Nephron progenitor cell (in vitro differentiated cells): ENCODE data around the gene ERICH6.

Experiments used
- DNase-seq: peaks from one replicate; pipeline ENCODE4 v3.0.0; 2021
- H3K27ac Mint-ChIP-seq: 2 replicates; pipeline ENCODE4 v1.8.0; 2021; ENCODE audit warnings: mild to moderate bottlenecking, moderate library complexity, mixed read lengths
- H3K27me3 Mint-ChIP-seq: 2 replicates; pipeline ENCODE4 v1.8.0; 2021; ENCODE audit warnings: mild to moderate bottlenecking, low read depth, mixed read lengths; ENCODE audit not compliant: poor library complexity
- H3K36me3 Mint-ChIP-seq: 2 replicates; pipeline ENCODE4 v1.8.0; 2021; ENCODE audit warnings: low read depth, mixed read lengths
- H3K4me1 Mint-ChIP-seq: 2 replicates; pipeline ENCODE4 v1.8.0; 2021; ENCODE audit warnings: mixed read lengths
- H3K4me3 Mint-ChIP-seq: 2 replicates; pipeline ENCODE4 v1.8.0; 2021; ENCODE audit warnings: mild to moderate bottlenecking, moderate library complexity, mixed read lengths
- H3K9me3 Mint-ChIP-seq: 2 replicates; pipeline ENCODE4 v1.8.0; 2021; ENCODE audit warnings: mild to moderate bottlenecking, moderate library complexity, mixed read lengths
- TF ChIP-seq, protein P1 (sequence below): fragments of 200-600 bp; sonication (generic); IDR thresholded peaks from 2 replicates; pipeline ENCODE4 v1.5.0; 2021; ENCODE audit warnings: antibody characterized with exemption

Gene ERICH6

DNA sequence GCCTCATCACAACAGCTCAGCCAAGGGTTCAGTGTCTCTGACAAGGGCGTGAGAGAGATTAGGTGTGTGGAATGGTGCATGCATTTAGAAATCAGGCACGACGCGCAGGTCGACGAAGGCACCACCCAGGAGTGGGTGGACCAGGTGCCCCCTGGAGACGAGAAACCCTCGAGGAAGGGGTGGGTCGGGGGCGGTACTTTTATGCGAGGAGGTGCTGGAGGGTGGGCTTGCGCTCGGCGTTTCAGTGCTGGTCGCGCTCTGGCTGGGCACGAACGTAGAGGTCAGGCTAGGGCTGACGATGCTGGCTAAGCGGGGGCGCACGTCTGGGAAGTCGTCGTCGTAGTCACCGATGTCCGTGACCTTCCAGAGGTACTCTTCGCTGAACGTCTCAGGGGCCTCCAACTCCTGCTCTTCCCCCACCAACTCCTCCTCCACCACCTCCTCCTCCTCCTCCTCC lies 393 bp downstream of the ERICH6 start:
- DNase-seq: peak; percentile 49
- Mint-ChIP-seq H3K36me3 (peaks cover 20% of the 10 kb centered on the region), H3K27ac (peak overlapping the region; percentile 99), H3K27me3 (peaks cover 3% of the 10 kb centered on the region), H3K9me3 (peaks cover 13% of the 10 kb centered on the region), H3K4me3 (peak overlapping the region; percentile 94), H3K4me1 (no peaks in the 10 kb centered on the region)
- TF ChIP-seq, protein P1, sequence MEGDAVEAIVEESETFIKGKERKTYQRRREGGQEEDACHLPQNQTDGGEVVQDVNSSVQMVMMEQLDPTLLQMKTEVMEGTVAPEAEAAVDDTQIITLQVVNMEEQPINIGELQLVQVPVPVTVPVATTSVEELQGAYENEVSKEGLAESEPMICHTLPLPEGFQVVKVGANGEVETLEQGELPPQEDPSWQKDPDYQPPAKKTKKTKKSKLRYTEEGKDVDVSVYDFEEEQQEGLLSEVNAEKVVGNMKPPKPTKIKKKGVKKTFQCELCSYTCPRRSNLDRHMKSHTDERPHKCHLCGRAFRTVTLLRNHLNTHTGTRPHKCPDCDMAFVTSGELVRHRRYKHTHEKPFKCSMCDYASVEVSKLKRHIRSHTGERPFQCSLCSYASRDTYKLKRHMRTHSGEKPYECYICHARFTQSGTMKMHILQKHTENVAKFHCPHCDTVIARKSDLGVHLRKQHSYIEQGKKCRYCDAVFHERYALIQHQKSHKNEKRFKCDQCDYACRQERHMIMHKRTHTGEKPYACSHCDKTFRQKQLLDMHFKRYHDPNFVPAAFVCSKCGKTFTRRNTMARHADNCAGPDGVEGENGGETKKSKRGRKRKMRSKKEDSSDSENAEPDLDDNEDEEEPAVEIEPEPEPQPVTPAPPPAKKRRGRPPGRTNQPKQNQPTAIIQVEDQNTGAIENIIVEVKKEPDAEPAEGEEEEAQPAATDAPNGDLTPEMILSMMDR: no peak

DNA sequence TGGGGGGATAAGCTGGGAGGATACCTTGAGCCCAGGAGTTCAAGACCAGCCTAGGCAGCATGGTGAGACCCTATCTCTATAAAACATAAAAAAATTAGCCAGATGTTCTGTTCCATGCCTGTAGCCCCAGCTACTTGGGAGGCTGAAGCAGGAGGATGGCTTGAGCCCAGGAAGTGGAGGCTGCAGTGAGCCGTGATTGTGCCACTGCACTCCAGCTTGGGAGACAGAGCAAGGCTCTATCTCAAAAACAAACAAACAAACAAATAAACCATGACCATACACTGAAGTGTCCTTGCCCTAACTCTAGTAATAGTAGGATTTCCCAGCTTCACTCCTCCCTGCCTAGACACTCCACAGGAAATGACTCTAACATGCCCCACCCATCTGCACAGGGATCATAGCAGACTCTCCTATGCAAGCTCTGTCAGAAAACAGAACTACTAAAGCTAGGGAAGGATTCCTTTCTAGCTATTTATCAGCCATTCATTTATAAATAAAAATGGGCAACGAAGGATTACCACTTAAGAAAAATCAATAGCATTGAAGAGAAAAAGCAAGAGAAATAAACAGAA lies 4.6 kb downstream of the ERICH6 start:
- TF ChIP-seq, protein P1: no peak
- Mint-ChIP-seq H3K4me3 (no peak overlapping the region), H3K36me3 (peaks cover 5% of the 10 kb centered on the region), H3K4me1 (no peaks in the 10 kb centered on the region), H3K9me3 (peaks cover 15% of the 10 kb centered on the region), H3K27me3 (peaks cover 7% of the 10 kb centered on the region), H3K27ac (no peak overlapping the region)
- no peak for DNase-seq

DNA sequence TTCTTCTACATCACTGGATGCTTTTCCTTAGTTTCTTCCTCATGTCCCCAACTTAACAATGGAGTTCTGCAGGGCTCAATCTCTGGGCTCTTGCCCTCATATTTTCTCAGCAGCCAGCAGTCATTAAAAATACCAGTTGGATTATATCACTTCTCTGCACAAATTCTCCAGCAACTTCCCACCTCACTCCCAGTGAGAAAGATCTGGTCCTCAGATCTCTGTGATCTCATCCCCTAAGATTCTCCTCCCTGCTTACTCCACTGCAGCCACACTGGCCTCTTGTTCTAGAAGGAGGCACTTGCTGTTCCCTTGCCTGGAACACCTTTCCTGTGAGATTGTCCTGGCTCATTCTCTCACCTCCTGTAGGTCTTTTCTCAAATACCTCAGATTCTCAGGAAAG lies 6.1 kb downstream of the ERICH6 start:
- no peak for DNase-seq
- Mint-ChIP-seq H3K27me3 (peaks cover 7% of the 10 kb centered on the region), H3K4me3 (no peak overlapping the region), H3K9me3 (peaks cover 29% of the 10 kb centered on the region), H3K36me3 (peaks cover 9% of the 10 kb centered on the region), H3K4me1 (no peaks in the 10 kb centered on the region), H3K27ac (no peak overlapping the region)
- TF ChIP-seq, protein P1: no peak

DNA sequence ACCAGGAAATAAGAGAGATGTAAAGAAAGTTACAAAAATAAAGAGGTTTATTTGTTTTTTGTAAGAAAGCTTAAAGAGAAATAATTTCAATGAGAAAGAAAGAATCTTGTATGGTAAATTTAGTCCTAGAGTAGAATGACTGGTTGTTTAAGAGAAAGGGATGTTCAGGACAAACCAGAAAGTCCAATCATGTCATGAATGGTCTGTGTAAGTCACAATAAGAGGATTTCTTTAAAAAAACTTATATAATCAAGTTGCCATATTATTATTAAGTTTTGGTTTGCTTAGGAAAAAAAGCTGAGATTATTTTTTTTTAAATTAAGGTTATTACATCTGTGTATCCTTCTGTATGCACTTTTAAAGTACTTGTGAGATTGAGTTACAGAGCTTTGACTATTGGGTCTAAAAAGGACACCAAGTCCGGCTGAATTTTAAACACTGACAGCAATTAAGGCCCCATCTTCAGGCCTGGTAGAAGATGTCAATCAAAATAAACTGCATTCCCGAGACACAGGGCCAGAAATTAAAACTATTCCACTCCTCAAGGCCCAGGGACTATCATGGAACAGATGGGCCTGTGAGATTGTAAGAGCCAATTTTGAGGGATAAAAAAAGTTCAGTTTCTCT lies 12.2 kb downstream of the ERICH6 start:
- H3K9me3 Mint-ChIP-seq: peaks cover 61% of the 10 kb centered on the region
- no peak overlapping the region for H3K27ac Mint-ChIP-seq
- no peaks in the 10 kb centered on the region for H3K4me1 Mint-ChIP-seq
- no peak overlapping the region for H3K4me3 Mint-ChIP-seq
- H3K36me3 Mint-ChIP-seq: peaks cover 9% of the 10 kb centered on the region
- peaks cover 6% of the 10 kb centered on the region for H3K27me3 Mint-ChIP-seq
- no peak for DNase-seq
- TF ChIP-seq, protein P1: no peak

DNA sequence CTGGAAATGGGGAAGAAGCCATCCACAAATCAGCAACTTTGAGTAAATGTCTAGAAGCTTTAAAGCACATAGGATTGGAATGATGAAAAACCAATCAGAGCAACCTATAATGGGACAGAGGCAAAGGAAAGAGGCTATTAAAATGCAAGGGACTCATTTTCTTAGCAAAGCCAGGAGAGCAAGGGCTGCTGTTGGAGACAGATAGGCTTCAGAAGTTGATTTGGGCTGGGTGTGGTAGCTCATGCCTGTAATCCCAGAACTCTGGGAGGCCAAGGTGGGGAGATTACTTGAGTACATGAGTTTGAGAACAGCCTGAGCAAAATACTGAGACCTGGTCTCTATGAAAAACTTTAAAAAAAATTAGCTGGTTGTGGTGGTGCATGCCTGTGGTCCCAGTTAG lies 16.1 kb downstream of the ERICH6 start:
- Mint-ChIP-seq H3K9me3 (peaks cover 32% of the 10 kb centered on the region), H3K4me3 (no peak overlapping the region), H3K27ac (no peak overlapping the region), H3K4me1 (no peaks in the 10 kb centered on the region), H3K27me3 (peaks cover 6% of the 10 kb centered on the region), H3K36me3 (no peaks in the 10 kb centered on the region)
- DNase-seq: no peak
- TF ChIP-seq, protein P1: no peak

DNA sequence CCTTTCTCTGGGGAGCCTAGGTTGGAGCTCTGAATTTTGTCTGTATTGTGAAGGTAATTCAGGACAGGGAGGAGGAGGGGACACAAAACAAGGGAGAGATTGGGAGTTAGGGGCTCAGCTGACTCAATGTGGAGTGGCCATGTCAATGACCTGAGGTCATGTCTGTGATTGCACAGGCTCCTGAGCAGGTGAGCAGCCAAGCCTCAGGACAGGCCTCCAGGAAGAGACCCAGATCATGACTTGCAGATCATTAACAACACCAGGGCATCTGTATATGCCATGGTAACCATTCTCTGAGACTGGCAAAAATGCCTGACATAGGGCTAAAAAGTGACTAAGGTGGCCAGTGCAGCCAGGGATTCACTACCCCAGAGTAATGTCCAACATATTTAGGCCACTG lies 20.9 kb downstream of the ERICH6 start:
- TF ChIP-seq, protein P1: no peak
- Mint-ChIP-seq H3K36me3 (no peaks in the 10 kb centered on the region), H3K4me3 (no peak overlapping the region), H3K4me1 (no peaks in the 10 kb centered on the region), H3K27ac (no peak overlapping the region), H3K27me3 (peaks cover 6% of the 10 kb centered on the region), H3K9me3 (peaks cover 5% of the 10 kb centered on the region)
- no peak for DNase-seq
